ENCODE results near the gene GPRIN3. TPM values are rescaled to one million over a fixed set of nuclear protein-coding genes. Genes with fewer than 3 reads are reported as not detected.

GPRIN3 gene
- total RNA-seq = 1 to 10 TPM; 5.7 to 9.0 TPM

GRCh38 chr4:89307446-89308160 is at the start of gene GPRIN3:
GPRIN3 (minus strand) TSS chr4:89307800; CDS start chr4:89250110, 57,690 bp downstream.
- no peak within 1 kb of the TSS for H3K27ac ChIP-seq
- no peaks in the 10 kb centered on the region for H3K36me3 ChIP-seq
- no peak for ATAC-seq (ENCODE audit: insufficient number of reproducible peaks, low FRiP score, low read depth)
- TF ChIP-seq CTCF (IDR thresholded peaks at IDR 0.05) = no peak
- H3K9me3 ChIP-seq = no peaks in the 10 kb centered on the region
- H3K27me3 ChIP-seq (replicated peaks; ENCODE audit: insufficient read depth) = no peaks in the 10 kb centered on the region
- H3K4me3 ChIP-seq = peak within 1 kb of the TSS; percentile 77
- DNase-seq (ENCODE audit: low spot score) = no peak
- H3K4me1 ChIP-seq (ENCODE audit: control insufficient read depth in 1 of 2, low read depth in 2 of 2) = no peaks in the 10 kb centered on the region

DNA sequence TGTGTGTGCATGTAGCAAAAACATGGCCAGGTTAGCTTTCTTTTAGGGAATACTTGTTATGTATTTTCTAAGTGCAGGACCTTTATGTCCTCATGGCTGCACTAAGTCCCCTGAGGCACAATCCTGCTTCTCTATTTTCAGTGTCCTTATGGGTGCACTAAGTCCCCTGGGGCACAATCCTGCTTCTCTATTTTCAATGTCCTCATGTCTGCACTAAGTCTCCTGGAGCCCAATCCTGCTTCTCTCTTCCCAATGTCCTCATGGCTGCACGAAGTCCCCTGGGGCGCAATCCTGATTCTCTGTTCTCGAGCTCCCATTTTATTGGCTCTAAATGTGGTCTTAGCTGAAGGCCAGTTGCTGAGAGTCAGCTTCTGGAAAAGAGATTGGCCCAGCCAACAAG is 49.7 kb upstream of the GPRIN3 start:
- ATAC-seq (ENCODE audit: insufficient number of reproducible peaks, low FRiP score, low read depth) (no peak), DNase-seq (ENCODE audit: low spot score) (no peak)
- no peak overlapping the region for H3K27ac ChIP-seq
- H3K36me3 ChIP-seq = no peaks in the 10 kb centered on the region
- no peaks in the 10 kb centered on the region for H3K27me3 ChIP-seq (replicated peaks; ENCODE audit: insufficient read depth)
- no peaks in the 10 kb centered on the region for H3K9me3 ChIP-seq
- H3K4me3 ChIP-seq = no peak overlapping the region
- no peak for TF ChIP-seq CTCF (IDR thresholded peaks at IDR 0.05)
- no peaks in the 10 kb centered on the region for H3K4me1 ChIP-seq (ENCODE audit: control insufficient read depth in 1 of 2, low read depth in 2 of 2)

GRCh38 chr4:89356086-89356485 is 48.5 kb upstream of the GPRIN3 start:
- DNase-seq (ENCODE audit: low spot score) (no peak), ATAC-seq (ENCODE audit: insufficient number of reproducible peaks, low FRiP score, low read depth) (no peak)
- TF ChIP-seq CTCF (IDR thresholded peaks at IDR 0.05) = no peak
- no peaks in the 10 kb centered on the region for H3K36me3 ChIP-seq
- H3K9me3 ChIP-seq = no peaks in the 10 kb centered on the region
- no peaks in the 10 kb centered on the region for H3K4me1 ChIP-seq (ENCODE audit: control insufficient read depth in 1 of 2, low read depth in 2 of 2)
- H3K4me3 ChIP-seq = no peak overlapping the region
- no peaks in the 10 kb centered on the region for H3K27me3 ChIP-seq (replicated peaks; ENCODE audit: insufficient read depth)
- no peak overlapping the region for H3K27ac ChIP-seq

DNA sequence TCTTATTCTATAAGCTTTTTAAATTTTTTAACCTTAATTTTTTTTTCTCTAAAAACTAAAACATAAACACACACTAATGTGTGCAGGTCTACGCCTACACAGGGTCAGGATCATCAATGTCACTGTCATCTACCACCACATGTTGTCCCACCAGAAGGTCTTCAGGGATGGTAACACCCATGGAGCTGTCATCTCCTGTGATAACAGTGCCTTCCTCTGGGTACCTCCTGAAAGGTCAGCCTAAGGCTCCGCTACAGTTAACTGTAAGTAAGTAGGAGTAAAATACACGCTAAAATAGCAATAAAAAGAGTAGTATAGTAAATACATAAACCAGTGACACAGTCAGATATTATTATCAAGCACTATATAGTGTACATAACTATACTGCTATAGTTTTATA is 45.9 kb upstream of the GPRIN3 start:
- Histone ChIP-seq H3K27ac (no peak overlapping the region), H3K27me3 (replicated peaks; ENCODE audit: insufficient read depth) (no peaks in the 10 kb centered on the region), H3K4me3 (no peak overlapping the region), H3K4me1 (ENCODE audit: control insufficient read depth in 1 of 2, low read depth in 2 of 2) (no peaks in the 10 kb centered on the region), H3K36me3 (no peaks in the 10 kb centered on the region), H3K9me3 (no peaks in the 10 kb centered on the region)
- ATAC-seq (ENCODE audit: insufficient number of reproducible peaks, low FRiP score, low read depth) (no peak), DNase-seq (ENCODE audit: low spot score) (no peak)
- no peak for TF ChIP-seq CTCF (IDR thresholded peaks at IDR 0.05)

DNA sequence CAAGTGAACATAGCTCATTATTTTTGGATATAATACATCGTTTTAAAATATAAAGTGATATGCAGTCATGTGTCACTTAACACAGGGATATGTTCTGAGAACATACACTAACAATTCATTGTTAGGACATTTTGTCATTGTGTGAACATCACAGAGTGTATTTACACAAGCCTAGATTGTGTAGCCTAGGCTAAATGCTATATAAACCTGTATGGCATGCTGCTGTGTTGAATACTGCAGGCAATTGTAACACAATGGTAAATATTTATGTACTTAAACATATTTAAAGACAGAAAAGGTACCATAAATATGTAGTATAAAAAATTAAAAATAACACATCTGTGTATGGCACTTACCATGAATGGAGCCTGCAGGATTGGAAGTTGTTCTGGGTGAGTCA is 44.9 kb upstream of the GPRIN3 start:
- Histone ChIP-seq H3K36me3 (no peaks in the 10 kb centered on the region), H3K4me1 (ENCODE audit: control insufficient read depth in 1 of 2, low read depth in 2 of 2) (no peaks in the 10 kb centered on the region), H3K9me3 (no peaks in the 10 kb centered on the region), H3K27ac (no peak overlapping the region), H3K27me3 (replicated peaks; ENCODE audit: insufficient read depth) (no peaks in the 10 kb centered on the region), H3K4me3 (no peak overlapping the region)
- no peak for ATAC-seq (ENCODE audit: insufficient number of reproducible peaks, low FRiP score, low read depth)
- no peak for TF ChIP-seq CTCF (IDR thresholded peaks at IDR 0.05)
- DNase-seq (ENCODE audit: low spot score) = no peak

Data from thoracic aorta (tissue), 2 donors.